BLaER1 (cell line): Measurements from ENCODE around the gene C1QL1.
"Not testable (repeated sequence)": the region's sequence is repeated elsewhere in the genome, so short reads cannot be mapped to it uniquely, and the experiment has no call there.

Experiments
- H3K27ac ChIP-seq: shearing (Covaris generic); formaldehyde crosslinking; 2 replicates; pipeline ENCODE4 v1.8.1; 2022
- H3K27me3 ChIP-seq: shearing (Covaris generic); formaldehyde crosslinking; 2 replicates; pipeline ENCODE4 v1.8.1; 2022
- H3K36me3 ChIP-seq: shearing (Covaris generic); formaldehyde crosslinking; 2 replicates; pipeline ENCODE4 v1.8.1; 2022
- H3K4me1 ChIP-seq: shearing (Covaris generic); formaldehyde crosslinking; 2 replicates; pipeline ENCODE4 v1.8.1; 2022
- H3K4me2 ChIP-seq: shearing (Covaris generic); formaldehyde crosslinking; 2 replicates; pipeline ENCODE4 v1.8.1; 2022
- H3K4me3 ChIP-seq: shearing (Covaris generic); formaldehyde crosslinking; 2 replicates; pipeline ENCODE4 v1.8.1; 2022
- H3K9ac ChIP-seq: shearing (Covaris generic); formaldehyde crosslinking; 2 replicates; pipeline ENCODE4 v1.8.1; 2022
- H3K9me3 ChIP-seq: shearing (Covaris generic); formaldehyde crosslinking; 2 replicates; pipeline ENCODE4 v1.8.1; 2022
- H4K20me1 ChIP-seq: shearing (Covaris generic); formaldehyde crosslinking; 2 replicates; pipeline ENCODE4 v1.8.1; 2022
- Cebpa-rat ChIP-seq: shearing (Covaris generic); IDR thresholded peaks from 2 replicates; pipeline ENCODE4 v1.8.1; 2022

C1QL1 gene

GRCh38 chr17:44947461-44948314 is 20.4 kb downstream of the C1QL1 start, which contains the start of gene KIF18B:
Gene KIF18B (minus strand): TSS chr17:44947773. CDS start chr17:44936344, 11,429 bp downstream.
- Histone ChIP-seq H3K36me3 (peaks cover 26% of the 10 kb centered on the region), H3K4me3 (peak within 1 kb of the TSS; percentile 81), H3K4me2 (peak within 1 kb of the TSS; percentile 91), H4K20me1 (peaks cover 4% of the 10 kb centered on the region), H3K27me3 (no peaks in the 10 kb centered on the region), H3K9me3 (no peaks in the 10 kb centered on the region; the same call in 1 of the 2 replicates), H3K4me1 (peaks cover 42% of the 10 kb centered on the region), H3K27ac (peak within 1 kb of the TSS; percentile 88), H3K9ac (peak within 1 kb of the TSS; percentile 87)
- no peak for TF ChIP-seq Cebpa-rat

DNA sequence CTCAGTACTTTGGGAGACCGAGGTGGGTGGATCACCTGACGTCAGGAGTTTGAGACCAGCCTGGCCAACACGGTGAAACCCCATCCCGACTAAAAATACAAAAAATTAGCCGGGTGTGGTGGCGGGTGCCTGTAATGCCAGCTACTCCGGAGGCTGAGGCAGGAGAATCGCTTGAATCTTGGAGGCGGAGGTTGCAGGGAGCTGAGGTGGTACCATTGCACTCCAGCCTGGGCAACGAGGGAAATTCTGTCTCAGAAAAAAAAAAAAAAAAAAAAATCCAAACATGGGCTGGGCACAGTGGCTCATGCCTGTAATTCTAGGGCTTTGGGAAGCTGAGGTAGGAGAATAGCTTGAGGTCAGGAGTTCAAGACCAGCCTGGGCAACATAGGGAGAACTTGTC is 22.5 kb downstream of the C1QL1 start:
- H3K27ac ChIP-seq, H3K27me3 ChIP-seq, H3K9ac ChIP-seq, H3K9me3 ChIP-seq: not testable (repeated sequence)
- Histone ChIP-seq H3K4me2 (peak overlapping the region; percentile 91), H3K4me3 (peak overlapping the region; percentile 81), H4K20me1 (peaks cover 24% of the 10 kb centered on the region), H3K4me1 (peaks cover 57% of the 10 kb centered on the region), H3K36me3 (peaks cover 45% of the 10 kb centered on the region)

- no peak for TF ChIP-seq Cebpa-rat
- peak overlapping the region; percentile 18; the same call in 1 of the 2 replicates for H3K9ac ChIP-seq
- H3K27me3 ChIP-seq, result no peaks in the 10 kb centered on the region
- no peak overlapping the region for H3K4me3 ChIP-seq
- H3K4me2 ChIP-seq, result peak overlapping the region; percentile 5; the same call in 1 of the 2 replicates
- peaks cover 38% of the 10 kb centered on the region for H4K20me1 ChIP-seq
- H3K9me3 ChIP-seq, result no peaks in the 10 kb centered on the region; the same call in 1 of the 2 replicates
- peaks cover 70% of the 10 kb centered on the region for H3K36me3 ChIP-seq
- peaks cover 49% of the 10 kb centered on the region for H3K4me1 ChIP-seq
- no peak overlapping the region for H3K27ac ChIP-seq
Measured at GRCh38 chr17:44942456-44942855, 25.6 kb downstream of the C1QL1 start.

GRCh38 chr17:44941712-44942331 is 26.3 kb downstream of the C1QL1 start:
- Histone ChIP-seq H4K20me1 (peaks cover 42% of the 10 kb centered on the region), H3K4me2 (peak overlapping the region; percentile 5; the same call in 1 of the 2 replicates), H3K27me3 (no peaks in the 10 kb centered on the region), H3K27ac (no peak overlapping the region), H3K9me3 (no peaks in the 10 kb centered on the region; the same call in 1 of the 2 replicates), H3K9ac (peak overlapping the region; percentile 18; the same call in 1 of the 2 replicates), H3K4me1 (peaks cover 45% of the 10 kb centered on the region), H3K4me3 (no peak overlapping the region), H3K36me3 (peaks cover 73% of the 10 kb centered on the region)
- no peak for TF ChIP-seq Cebpa-rat

DNA sequence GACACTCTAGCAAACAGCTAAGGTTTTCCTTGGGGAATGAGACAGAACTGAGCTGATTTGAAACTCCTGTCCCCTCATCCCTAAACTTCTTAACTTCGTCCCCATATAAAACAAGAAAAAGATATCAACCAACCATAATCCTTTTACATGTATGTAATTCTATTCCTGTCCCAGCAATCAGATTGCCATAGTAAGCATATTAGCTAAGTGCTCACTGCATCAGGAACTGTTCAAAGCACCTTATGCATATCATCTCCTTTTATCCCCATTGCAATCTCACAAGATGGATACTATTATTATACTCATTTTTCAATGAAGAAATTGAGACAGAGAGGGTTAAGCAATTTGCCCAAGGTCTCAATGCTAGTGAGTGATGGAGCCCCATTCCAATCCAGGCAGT is 27.3 kb downstream of the C1QL1 start:
- Histone ChIP-seq H3K27ac (no peak overlapping the region), H3K9me3 (no peaks in the 10 kb centered on the region; the same call in 1 of the 2 replicates), H3K27me3 (no peaks in the 10 kb centered on the region), H3K4me3 (no peak overlapping the region), H3K36me3 (peaks cover 81% of the 10 kb centered on the region), H3K4me1 (peaks cover 34% of the 10 kb centered on the region), H3K4me2 (no peak overlapping the region), H3K9ac (no peak overlapping the region), H4K20me1 (peaks cover 49% of the 10 kb centered on the region)
- no peak for TF ChIP-seq Cebpa-rat

DNA sequence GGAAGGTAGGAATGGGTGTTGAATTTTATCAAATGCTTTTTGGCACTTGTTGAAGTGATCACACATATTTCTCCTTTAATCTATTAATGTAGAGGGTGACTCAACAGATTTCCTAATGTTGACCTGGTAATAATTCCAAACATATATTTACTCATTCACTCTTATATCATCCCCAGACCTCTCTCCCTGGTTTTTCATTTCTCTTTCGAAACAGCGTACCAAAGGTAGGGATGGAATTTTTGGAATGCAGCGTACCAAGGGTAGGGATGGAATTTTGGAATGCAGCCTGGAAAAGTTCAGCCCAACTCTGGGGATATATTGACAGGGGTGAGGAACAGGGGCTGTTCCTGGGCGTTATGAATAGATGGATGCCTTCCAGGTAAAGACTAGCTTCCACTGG is 27.8 kb downstream of the C1QL1 start:
- TF ChIP-seq Cebpa-rat, result no peak
- Histone ChIP-seq H3K27me3 (no peaks in the 10 kb centered on the region), H3K36me3 (peaks cover 82% of the 10 kb centered on the region), H3K4me3 (no peak overlapping the region), H3K9ac (no peak overlapping the region), H3K27ac (no peak overlapping the region), H3K4me2 (no peak overlapping the region), H4K20me1 (peaks cover 53% of the 10 kb centered on the region), H3K4me1 (peaks cover 30% of the 10 kb centered on the region), H3K9me3 (no peaks in the 10 kb centered on the region; the same call in 1 of the 2 replicates)

GRCh38 chr17:44935116-44935515 is 33.0 kb downstream of the C1QL1 start:
- H3K4me1 ChIP-seq, result no peaks in the 10 kb centered on the region
- H4K20me1 ChIP-seq, result peaks cover 32% of the 10 kb centered on the region
- H3K27me3 ChIP-seq, result no peaks in the 10 kb centered on the region
- H3K4me2 ChIP-seq, result no peak overlapping the region
- H3K27ac ChIP-seq, result no peak overlapping the region
- no peaks in the 10 kb centered on the region for H3K9me3 ChIP-seq
- no peak for TF ChIP-seq Cebpa-rat
- peaks cover 88% of the 10 kb centered on the region for H3K36me3 ChIP-seq
- H3K4me3 ChIP-seq, result no peak overlapping the region
- no peak overlapping the region for H3K9ac ChIP-seq

DNA sequence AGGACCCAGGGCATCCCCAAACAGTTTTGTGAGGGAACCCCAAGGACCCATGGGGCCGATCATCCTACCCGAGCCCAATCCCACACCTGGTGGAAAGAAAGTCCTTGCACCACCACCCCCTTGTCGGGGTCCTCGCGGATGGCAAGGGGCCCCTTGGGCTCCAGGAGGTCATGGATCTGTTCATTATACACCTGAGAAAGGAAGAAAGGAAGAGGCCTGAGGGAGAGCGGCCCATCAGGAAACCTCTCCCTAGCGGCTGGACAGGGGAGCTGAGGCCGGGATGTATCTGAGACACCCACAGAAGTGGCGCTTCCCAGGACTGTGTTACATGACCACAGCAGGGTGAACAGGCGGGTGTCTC is 33.4 kb downstream of the C1QL1 start:
- H3K27me3 ChIP-seq, result no peaks in the 10 kb centered on the region
- peaks cover 28% of the 10 kb centered on the region for H4K20me1 ChIP-seq
- no peaks in the 10 kb centered on the region for H3K9me3 ChIP-seq
- peaks cover 88% of the 10 kb centered on the region for H3K36me3 ChIP-seq
- H3K4me2 ChIP-seq, result no peak overlapping the region
- H3K4me1 ChIP-seq, result no peaks in the 10 kb centered on the region
- no peak overlapping the region for H3K4me3 ChIP-seq
- no peak overlapping the region for H3K9ac ChIP-seq
- no peak for TF ChIP-seq Cebpa-rat
- H3K27ac ChIP-seq, result no peak overlapping the region

DNA sequence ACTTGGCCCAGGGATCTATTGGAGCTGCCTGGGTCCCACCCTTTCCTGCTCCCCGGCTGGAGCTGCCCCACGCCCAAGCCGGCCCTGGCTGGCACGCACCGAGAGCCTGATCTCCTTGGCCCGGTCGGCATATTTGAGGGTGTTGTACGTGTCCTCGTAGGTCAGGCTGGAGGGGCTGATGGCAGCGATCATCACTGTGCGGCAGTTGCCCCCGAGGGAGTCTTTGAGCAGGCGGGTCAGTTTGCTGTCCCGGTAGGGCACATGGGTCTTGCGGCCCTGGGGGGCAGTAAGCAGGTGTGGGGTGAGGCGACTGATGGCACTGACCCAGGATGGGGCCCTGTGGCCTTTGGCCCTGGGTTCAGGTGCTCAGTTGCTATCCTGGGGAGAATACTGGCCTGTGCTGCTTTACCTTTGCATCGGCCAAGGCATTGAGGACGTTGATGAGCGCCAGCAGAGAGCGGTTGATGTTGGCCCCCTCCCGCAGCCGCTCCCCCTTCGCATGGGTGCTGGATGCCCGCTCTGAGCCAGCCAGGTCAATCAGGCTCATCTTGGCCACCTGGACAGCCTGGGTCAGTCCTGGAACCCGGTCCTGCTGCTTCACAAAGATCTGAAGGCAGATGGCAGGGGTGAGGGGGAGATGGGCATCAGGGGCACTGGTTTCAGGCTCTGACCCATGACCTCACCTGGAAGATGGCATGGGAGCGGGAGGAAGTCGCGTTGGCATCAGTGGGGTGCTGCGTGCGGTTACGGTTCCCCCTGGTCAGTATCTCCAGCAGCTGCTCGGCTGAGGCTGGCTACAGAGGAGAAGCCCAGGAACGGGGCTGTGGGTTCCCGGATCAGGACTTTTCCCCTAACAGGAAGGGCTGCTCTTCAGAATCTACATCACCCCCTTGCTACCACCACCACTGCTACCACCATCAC is 34.0 kb downstream of the C1QL1 start:
- no peak overlapping the region for H3K9ac ChIP-seq
- no peaks in the 10 kb centered on the region for H3K4me1 ChIP-seq
- no peak for TF ChIP-seq Cebpa-rat
- H3K36me3 ChIP-seq, result peaks cover 91% of the 10 kb centered on the region
- H3K9me3 ChIP-seq, result no peaks in the 10 kb centered on the region
- H3K4me3 ChIP-seq, result no peak overlapping the region
- H3K4me2 ChIP-seq, result no peak overlapping the region
- no peaks in the 10 kb centered on the region for H3K27me3 ChIP-seq
- H4K20me1 ChIP-seq, result peaks cover 27% of the 10 kb centered on the region
- no peak overlapping the region for H3K27ac ChIP-seq
